ENCODE results near the gene ERBB2. TPM values are rescaled to one million over a fixed set of nuclear protein-coding genes. Genes with fewer than 3 reads are reported as not detected.

ERBB2 gene
- total and polyA plus RNA-seq, 2 of the 8 experiments (the other 6 are each of a cell fraction or from before 2014, with no cell fraction given): 183 to 394 TPM

GRCh38 chr17:39752241-39752881, 52.5 kb downstream of the ERBB2 start:
- H4K8ac ChIP-seq (ENCODE audit: extremely low read depth, insufficient read depth, low read length): no peak overlapping the region
- no peak overlapping the region for H4K91ac ChIP-seq (replicated peaks; ENCODE audit: insufficient read length, low read length)
- no peak overlapping the region for H2BK120ac ChIP-seq (replicated peaks; ENCODE audit: low read depth, low read length)
- peaks cover 0 to 3% (median 2%) of the 10 kb centered on the region in 4 experiments; a peak in 2 of 7 replicates for H3K27me3 ChIP-seq (replicated peaks in 1 of 4; ENCODE audit: control insufficient read depth in 3 of 4, extremely low read depth in 1 of 4, insufficient read depth in 3 of 4, low read length in 3 of 4)
- H3K4me2 ChIP-seq (ENCODE audit: insufficient read depth in 1 of 2, low read depth in 2 of 2, low read length in 2 of 2): peak overlapping the region in 1 of 2 experiments; percentile 13; a peak in 2 of 4 replicates
- H3K27ac ChIP-seq (ENCODE audit: low read depth, low read length): no peak overlapping the region
- H3K79me1 ChIP-seq (ENCODE audit: low read depth, low read length): no peaks in the 10 kb centered on the region
- no peak for FAIRE-seq
- H3K36me3 ChIP-seq (ENCODE audit: control insufficient read depth in 2 of 4, insufficient read depth in 4 of 4, low read length in 3 of 4): peaks cover 0 to 1% (median 0%) of the 10 kb centered on the region in 4 experiments; a peak in 1 of 8 replicates
- no peaks in the 10 kb centered on the region for H3K9me3 ChIP-seq (ENCODE audit: insufficient read depth in 2 of 2, low read depth in 1 of 2, low read length in 1 of 2)
- TF ChIP-seq POLR2AphosphoS5 (IDR thresholded peaks at IDR 0.05; ENCODE audit: low read depth, low read length) (no peak), SRF (IDR thresholded peaks at IDR 0.05; ENCODE audit: low read depth, low read length) (no peak), GABPA (IDR thresholded peaks at IDR 0.05; ENCODE audit: borderline replicate concordance, insufficient read depth, low read length) (no peak), CREB1 (IDR thresholded peaks at IDR 0.05) (peak; percentile 28; the same call in 1 of the 2 replicates), SIRT6 (IDR thresholded peaks at IDR 0.05; ENCODE audit: low read length) (no peak)
- H3K23ac ChIP-seq (ENCODE audit: insufficient read length): no peak overlapping the region
- no peak overlapping the region for H3K56ac ChIP-seq (replicated peaks; ENCODE audit: insufficient read length, low read depth, low read length)
- H2BK12ac ChIP-seq (ENCODE audit: low read depth, low read length): no peak overlapping the region
- no peak overlapping the region for H3K14ac ChIP-seq (ENCODE audit: insufficient read length)
- no peak overlapping the region for H3K4me3 ChIP-seq (ENCODE audit: extremely low read depth in 1 of 4, insufficient read depth in 2 of 4, low read depth in 3 of 4, low read length in 4 of 4)
- H2BK5ac ChIP-seq (ENCODE audit: low read depth, low read length): peak overlapping the region; percentile 10; the same call in 1 of the 2 replicates
- 0 out of 2 replicates have a peak overlapping the region, but pooled peaks have one; percentile 22 for H3K18ac ChIP-seq (ENCODE audit: extremely low read depth, low read length)
- DNase-seq (ENCODE audit: low read depth in 1 of 2, low spot score in 2 of 2): no peak
- peaks cover 9 to 29% (median 21%) of the 10 kb centered on the region in 4 experiments for H3K4me1 ChIP-seq (replicated peaks in 1 of 4; ENCODE audit: control insufficient read depth in 3 of 4, insufficient read depth in 4 of 4, low read length in 3 of 4)
- POLR2A ChIA-PET (ENCODE audit: partially characterized antibody): interaction anchor here (0.8 to 8.1 kb wide), 7 partner anchors 8 to 125 kb away, joined by 3 to 54 read pairs (median 4); partner anchors contain the start of genes MIEN1, PGAP3 and PPP1R1B
- H4K20me1 ChIP-seq (replicated peaks in 1 of 2; ENCODE audit: control insufficient read depth in 1 of 2, insufficient read depth in 2 of 2, low read length in 2 of 2): no peaks in the 10 kb centered on the region
- no peak overlapping the region for H4K5ac ChIP-seq (ENCODE audit: insufficient read length, low read depth, low read length)
- 0 out of 2 replicates have a peak overlapping the region, but pooled peaks have one; percentile 61 for H2BK15ac ChIP-seq (ENCODE audit: low read length)
- H3K79me2 ChIP-seq (ENCODE audit: control insufficient read depth in 1 of 2, insufficient read depth in 2 of 2, low read length in 2 of 2): no peaks in the 10 kb centered on the region
- 0 out of 2 replicates have a peak overlapping the region, but pooled peaks have one; percentile 48 for H2BK20ac ChIP-seq (ENCODE audit: low read length)
- CTCF ChIA-PET (ENCODE audit: partially characterized antibody): interaction anchor here (0.6 to 8.2 kb wide), 18 partner anchors 10 to 599 kb away, joined by 3 to 102 read pairs (median 4); partner anchors contain the start of genes MIEN1 and PNMT
- no peak overlapping the region for H3K9ac ChIP-seq (replicated peaks in 1 of 4; ENCODE audit: extremely low read depth in 1 of 4, low read depth in 3 of 4, low read length in 3 of 4)
- WGBS, 2 experiments (ENCODE audit: extremely low coverage in 1 of 2, insufficient coverage in 1 of 2, insufficient read length in 1 of 2, insufficient replicate concordance in 2 of 2, low coverage in 1 of 2, low lambda C conversion rate in 2 of 2, missing lambda C conversion rate in 1 of 2): 77% methylated on average over 7 of the region's 13 CpGs; no CpG with 5 or more reads in 1 of the 2 experiments
- no peak overlapping the region for H2AK5ac ChIP-seq (ENCODE audit: low read depth, low read length)
- H3K4ac ChIP-seq (replicated peaks; ENCODE audit: insufficient read length, low read depth, low read length): no peak overlapping the region
- no peak overlapping the region for H2AFZ ChIP-seq (ENCODE audit: low read length)
- H3K23me2 ChIP-seq (ENCODE audit: low read depth, low read length): peaks cover 10% of the 10 kb centered on the region; the same call in 1 of the 2 replicates
